ENCODE data around the gene FBLN2. TPM values are rescaled to one million over a fixed set of nuclear protein-coding genes. Genes with fewer than 3 reads are reported as not detected.

Gene FBLN2
- total and polyA plus RNA-seq, 2 of the 4 experiments (the other 2 are of a cell fraction) = 11.8 to 60.8 TPM

DNA sequence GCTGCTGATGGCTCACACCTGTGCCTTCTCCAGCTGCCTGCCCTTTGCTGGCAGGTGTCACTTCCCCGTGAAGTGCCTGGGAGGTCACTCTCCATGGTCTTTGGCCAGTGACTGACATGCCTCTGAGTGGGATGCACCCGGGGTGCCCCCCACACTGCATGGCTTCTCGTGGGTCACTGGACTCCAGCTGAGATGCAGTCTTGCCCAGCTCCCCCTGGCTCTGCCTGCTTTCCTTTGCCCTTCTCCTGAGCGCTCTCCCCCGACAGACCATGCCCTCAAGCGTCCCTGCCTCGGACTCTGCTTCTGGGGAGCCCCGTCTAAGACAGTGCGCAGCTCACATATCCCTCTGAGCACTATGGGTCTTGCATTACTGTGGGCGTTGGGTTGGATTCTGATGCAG, 14.4 kb downstream of the FBLN2 start:
- Histone ChIP-seq H4K20me1 (ENCODE audit: insufficient read depth, low read length) (no peaks in the 10 kb centered on the region), H3K9me3 (ENCODE audit: control insufficient read depth, insufficient read depth, low read length) (no peaks in the 10 kb centered on the region), H2AFZ (replicated peaks; ENCODE audit: low read length, poor library complexity) (no peak overlapping the region), H3K4me3 (ENCODE audit: insufficient read depth, low read depth, low read length) (no peak overlapping the region), H3K4me1 (ENCODE audit: control insufficient read depth, insufficient read depth, low read length) (no peaks in the 10 kb centered on the region), H4K8ac (ENCODE audit: low read depth in 2 of 2, low read length in 2 of 2) (no peak overlapping the region), H2BK120ac (ENCODE audit: low read depth, low read length) (no peak overlapping the region), H3K9ac (ENCODE audit: low read depth, low read length) (no peak overlapping the region), H2BK20ac (ENCODE audit: low read depth, low read length) (no peak overlapping the region), H2AK5ac (ENCODE audit: low read depth, low read length) (no peak overlapping the region), H3K27ac (ENCODE audit: insufficient read depth, low read length) (no peak overlapping the region), H3K4me2 (ENCODE audit: low read depth, low read length) (no peak overlapping the region), H3K4ac (ENCODE audit: low read depth, low read length) (no peak overlapping the region), H3K36me3 (ENCODE audit: control insufficient read depth, insufficient read depth, low read length) (no peaks in the 10 kb centered on the region), H2AK9ac (replicated peaks; ENCODE audit: low read depth, low read length, poor library complexity) (no peak overlapping the region), H2BK5ac (ENCODE audit: low read depth, low read length, poor library complexity, severe bottlenecking) (no peak overlapping the region), H3K14ac (replicated peaks; ENCODE audit: low read depth, low read length) (no peak overlapping the region), H3K56ac (ENCODE audit: extremely low read depth, insufficient read depth, low read length) (no peak overlapping the region), H3K9me1 (ENCODE audit: insufficient read depth, low read length) (no peaks in the 10 kb centered on the region), H2BK15ac (ENCODE audit: low read depth, low read length) (no peak overlapping the region), H3K79me1 (ENCODE audit: low read depth in 1 of 2, low read length in 2 of 2) (no peaks in the 10 kb centered on the region), H4K91ac (ENCODE audit: insufficient read depth, low read depth, low read length) (no peak overlapping the region), H3K18ac (ENCODE audit: low read depth, low read length) (no peak overlapping the region), H3K23ac (ENCODE audit: low read depth, low read length) (no peak overlapping the region), H4K5ac (ENCODE audit: low read depth, low read length) (no peak overlapping the region), H3K27me3 (ENCODE audit: control insufficient read depth, insufficient read depth, low read length) (peaks cover 2% of the 10 kb centered on the region; the same call in 1 of the 2 replicates)
- dilution Hi-C loops (cut with HindIII; ENCODE audit: low sequenced_read_pairs, unreplicated experiment) = no loop called here
- WGBS, 2 experiments (ENCODE audit: extremely low coverage in 2 of 2, insufficient read length in 1 of 2) = 100% methylated on average over 4 of the region's 10 CpGs; no CpG with 5 or more reads in 1 of the 2 experiments
- CTCF ChIA-PET = no interaction called here
- intact Hi-C loops (cut with micrococcal nuclease) = no loop called here
- BruUV-seq (replicated peaks) = no TSS peak
- DNase-seq (no peak), ATAC-seq (ENCODE audit: low read depth) (no peak)
- TF ChIP-seq MAZ (IDR thresholded peaks at IDR 0.05; ENCODE audit: borderline replicate concordance, low read depth, low read length) = no peak
- TF ChIP-seq SMC3 (IDR thresholded peaks at IDR 0.05; ENCODE audit: low read depth, low read length) = no peak
- TF ChIP-seq RAD21 (IDR thresholded peaks at IDR 0.05; ENCODE audit: low read length) = no peak
- TF ChIP-seq FOS (IDR thresholded peaks at IDR 0.05; ENCODE audit: low read depth, low read length) = no peak
- no peak for TF ChIP-seq CHD1 (IDR thresholded peaks at IDR 0.05; ENCODE audit: low read depth, low read length)
- TF ChIP-seq, protein P1, sequence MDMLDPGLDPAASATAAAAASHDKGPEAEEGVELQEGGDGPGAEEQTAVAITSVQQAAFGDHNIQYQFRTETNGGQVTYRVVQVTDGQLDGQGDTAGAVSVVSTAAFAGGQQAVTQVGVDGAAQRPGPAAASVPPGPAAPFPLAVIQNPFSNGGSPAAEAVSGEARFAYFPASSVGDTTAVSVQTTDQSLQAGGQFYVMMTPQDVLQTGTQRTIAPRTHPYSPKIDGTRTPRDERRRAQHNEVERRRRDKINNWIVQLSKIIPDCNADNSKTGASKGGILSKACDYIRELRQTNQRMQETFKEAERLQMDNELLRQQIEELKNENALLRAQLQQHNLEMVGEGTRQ (IDR thresholded peaks at IDR 0.05; ENCODE audit: low read depth, low read length) = no peak
- TF ChIP-seq MAFK (IDR thresholded peaks at IDR 0.05; ENCODE audit: low read depth, low read length) = no peak
- TF ChIP-seq RFX5 (IDR thresholded peaks at IDR 0.05; ENCODE audit: low read depth, low read length) = no peak
- TF ChIP-seq, protein P2, sequence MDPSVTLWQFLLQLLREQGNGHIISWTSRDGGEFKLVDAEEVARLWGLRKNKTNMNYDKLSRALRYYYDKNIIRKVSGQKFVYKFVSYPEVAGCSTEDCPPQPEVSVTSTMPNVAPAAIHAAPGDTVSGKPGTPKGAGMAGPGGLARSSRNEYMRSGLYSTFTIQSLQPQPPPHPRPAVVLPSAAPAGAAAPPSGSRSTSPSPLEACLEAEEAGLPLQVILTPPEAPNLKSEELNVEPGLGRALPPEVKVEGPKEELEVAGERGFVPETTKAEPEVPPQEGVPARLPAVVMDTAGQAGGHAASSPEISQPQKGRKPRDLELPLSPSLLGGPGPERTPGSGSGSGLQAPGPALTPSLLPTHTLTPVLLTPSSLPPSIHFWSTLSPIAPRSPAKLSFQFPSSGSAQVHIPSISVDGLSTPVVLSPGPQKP (IDR thresholded peaks at IDR 0.05; ENCODE audit: borderline replicate concordance, low read depth, low read length) = no peak
- no peak for TF ChIP-seq RCOR1 (IDR thresholded peaks at IDR 0.05; ENCODE audit: insufficient replicate concordance, low read length)
- no peak for TF ChIP-seq BHLHE40 (IDR thresholded peaks at IDR 0.05; ENCODE audit: low read depth, low read length)
- TF ChIP-seq NFE2L2 (IDR thresholded peaks at IDR 0.05; ENCODE audit: low read depth, low read length) = no peak
- no peak for TF ChIP-seq MXI1 (IDR thresholded peaks at IDR 0.05; ENCODE audit: borderline replicate concordance, low read depth, low read length)
- no peak for TF ChIP-seq POLR2A (IDR thresholded peaks at IDR 0.05; ENCODE audit: low read depth, low read length)
- TF ChIP-seq, protein P3, sequence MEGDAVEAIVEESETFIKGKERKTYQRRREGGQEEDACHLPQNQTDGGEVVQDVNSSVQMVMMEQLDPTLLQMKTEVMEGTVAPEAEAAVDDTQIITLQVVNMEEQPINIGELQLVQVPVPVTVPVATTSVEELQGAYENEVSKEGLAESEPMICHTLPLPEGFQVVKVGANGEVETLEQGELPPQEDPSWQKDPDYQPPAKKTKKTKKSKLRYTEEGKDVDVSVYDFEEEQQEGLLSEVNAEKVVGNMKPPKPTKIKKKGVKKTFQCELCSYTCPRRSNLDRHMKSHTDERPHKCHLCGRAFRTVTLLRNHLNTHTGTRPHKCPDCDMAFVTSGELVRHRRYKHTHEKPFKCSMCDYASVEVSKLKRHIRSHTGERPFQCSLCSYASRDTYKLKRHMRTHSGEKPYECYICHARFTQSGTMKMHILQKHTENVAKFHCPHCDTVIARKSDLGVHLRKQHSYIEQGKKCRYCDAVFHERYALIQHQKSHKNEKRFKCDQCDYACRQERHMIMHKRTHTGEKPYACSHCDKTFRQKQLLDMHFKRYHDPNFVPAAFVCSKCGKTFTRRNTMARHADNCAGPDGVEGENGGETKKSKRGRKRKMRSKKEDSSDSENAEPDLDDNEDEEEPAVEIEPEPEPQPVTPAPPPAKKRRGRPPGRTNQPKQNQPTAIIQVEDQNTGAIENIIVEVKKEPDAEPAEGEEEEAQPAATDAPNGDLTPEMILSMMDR (conservative IDR thresholded peaks at IDR 0.05; ENCODE audit: low read depth, low read length) = no peak
- no peak for TF ChIP-seq CEBPB (IDR thresholded peaks at IDR 0.05; ENCODE audit: low read depth, low read length)
- POLR2A ChIA-PET (ENCODE audit: unreplicated experiment) = no interaction called here
- in situ Hi-C loops (cut with MboI; ENCODE audit: low sequenced_read_pairs) = no loop called here

Data from IMR-90 (cell line).